SIG-M5 (cell line): ENCODE results near the gene PHTF1.

Experiments
- DNase-seq: peaks from one replicate; lab custom pipeline; 2025; lab: John Stamatoyannopoulos, UW

Gene PHTF1

DNA sequence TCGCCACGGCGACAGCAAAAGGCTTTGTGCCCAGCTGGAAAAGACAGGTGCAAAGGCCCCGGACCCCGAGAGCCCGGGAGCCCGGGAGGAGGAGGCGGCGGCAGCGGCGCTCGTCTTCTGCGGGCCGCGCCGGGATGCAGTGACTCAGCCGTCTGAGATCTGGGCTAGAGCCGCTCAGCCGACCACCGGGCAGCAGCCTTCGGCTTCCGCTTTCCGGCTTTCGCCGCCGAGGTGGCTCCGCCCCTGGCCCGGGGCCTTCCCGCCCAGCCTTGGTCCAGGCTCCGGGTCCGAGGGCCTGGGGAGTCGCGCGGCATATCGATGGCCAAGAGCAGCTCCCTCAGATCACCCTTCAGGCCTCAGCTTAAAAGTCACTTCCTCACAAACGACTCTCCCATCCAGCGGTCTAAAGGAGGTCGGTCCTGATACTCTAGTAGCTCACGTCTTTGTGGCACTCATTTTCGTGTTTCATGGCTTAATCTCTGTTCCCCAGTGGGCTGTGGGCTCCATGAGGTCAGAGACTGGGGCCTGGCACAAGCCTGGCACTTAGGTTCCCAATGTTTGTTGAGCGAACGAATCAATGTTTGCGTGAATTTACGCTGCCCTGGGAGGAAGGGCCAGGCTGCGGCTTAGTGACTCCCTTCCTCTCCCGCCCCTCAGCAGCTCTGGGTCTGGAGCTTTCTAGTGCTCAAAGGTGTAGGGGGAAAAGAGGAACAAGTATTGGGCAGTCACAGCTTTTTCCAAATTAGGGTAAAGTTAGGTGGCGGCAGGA, at the start of gene PHTF1:
TSS of gene PHTF1 (minus strand) at position 154 of the 769 bp plus-strand sequence. CDS start 783 bp downstream, outside the sequence.
- DNase-seq, result no peak

DNA sequence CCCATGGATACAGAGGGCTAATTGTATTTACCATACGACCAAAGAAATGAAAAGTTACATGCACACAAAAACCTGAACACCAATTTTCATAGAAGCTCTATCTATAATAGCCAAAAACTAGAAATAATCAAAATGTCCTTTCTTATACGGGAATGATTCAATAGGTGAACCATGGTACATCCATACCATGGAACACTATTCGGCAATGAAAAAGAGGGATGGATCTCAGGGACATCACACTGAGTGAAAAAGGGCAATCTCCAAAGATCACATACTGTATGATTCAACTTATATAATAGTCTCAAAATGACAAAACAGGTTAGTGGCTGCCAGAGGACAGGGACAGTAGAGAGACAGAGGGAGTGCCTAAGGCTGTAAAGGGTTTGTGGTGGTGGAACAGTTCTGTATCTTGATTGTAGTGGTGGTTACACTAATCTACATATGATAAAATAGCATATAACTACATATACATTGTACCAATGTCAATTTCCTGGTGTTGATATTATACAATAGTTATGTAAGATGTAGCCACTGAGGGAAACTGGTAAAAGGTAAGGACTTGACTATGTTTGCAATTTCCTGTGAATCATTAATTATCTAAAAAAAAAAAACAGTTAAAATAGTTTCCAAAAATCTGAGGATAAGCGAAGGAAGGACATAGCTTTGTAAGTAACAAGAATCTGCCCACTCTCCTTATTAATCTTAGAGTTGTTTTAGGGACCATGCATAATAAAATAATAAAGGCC, 49.3 kb upstream of the PHTF1 start:
- no peak for DNase-seq

DNA sequence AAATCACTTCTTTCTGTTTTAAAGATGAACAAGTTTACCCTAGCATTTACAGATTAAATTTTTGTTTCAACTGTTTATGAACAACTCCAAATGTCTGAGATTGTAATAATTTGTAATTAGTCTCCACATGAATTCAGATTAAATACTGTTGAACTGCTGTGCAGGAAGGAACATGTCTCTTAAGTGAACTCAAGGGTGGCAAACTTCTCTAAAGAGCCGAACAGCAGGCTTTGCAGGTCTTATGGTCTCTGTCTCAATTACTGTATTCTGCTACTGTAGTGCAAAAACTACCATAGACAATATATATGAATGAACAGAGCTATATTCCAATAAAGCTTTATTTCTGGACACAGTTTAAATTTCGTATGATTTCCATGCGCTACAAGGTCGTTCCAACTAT, 46.4 kb upstream of the PHTF1 start:
- no peak for DNase-seq

DNA sequence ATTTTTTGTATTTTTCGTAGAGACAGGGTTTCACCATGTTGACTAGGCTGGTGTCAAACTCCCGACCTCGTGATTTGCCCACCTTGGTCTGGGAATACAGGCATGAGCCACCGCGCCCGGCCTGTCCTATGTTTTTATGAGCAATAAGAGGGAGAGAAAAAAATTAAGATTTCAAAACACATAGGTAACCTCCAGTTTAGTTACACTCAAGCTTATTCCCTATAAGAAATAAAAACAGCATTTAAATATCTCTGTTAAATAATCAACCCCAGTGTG, 45.9 kb upstream of the PHTF1 start:
- DNase-seq, result no peak

DNA sequence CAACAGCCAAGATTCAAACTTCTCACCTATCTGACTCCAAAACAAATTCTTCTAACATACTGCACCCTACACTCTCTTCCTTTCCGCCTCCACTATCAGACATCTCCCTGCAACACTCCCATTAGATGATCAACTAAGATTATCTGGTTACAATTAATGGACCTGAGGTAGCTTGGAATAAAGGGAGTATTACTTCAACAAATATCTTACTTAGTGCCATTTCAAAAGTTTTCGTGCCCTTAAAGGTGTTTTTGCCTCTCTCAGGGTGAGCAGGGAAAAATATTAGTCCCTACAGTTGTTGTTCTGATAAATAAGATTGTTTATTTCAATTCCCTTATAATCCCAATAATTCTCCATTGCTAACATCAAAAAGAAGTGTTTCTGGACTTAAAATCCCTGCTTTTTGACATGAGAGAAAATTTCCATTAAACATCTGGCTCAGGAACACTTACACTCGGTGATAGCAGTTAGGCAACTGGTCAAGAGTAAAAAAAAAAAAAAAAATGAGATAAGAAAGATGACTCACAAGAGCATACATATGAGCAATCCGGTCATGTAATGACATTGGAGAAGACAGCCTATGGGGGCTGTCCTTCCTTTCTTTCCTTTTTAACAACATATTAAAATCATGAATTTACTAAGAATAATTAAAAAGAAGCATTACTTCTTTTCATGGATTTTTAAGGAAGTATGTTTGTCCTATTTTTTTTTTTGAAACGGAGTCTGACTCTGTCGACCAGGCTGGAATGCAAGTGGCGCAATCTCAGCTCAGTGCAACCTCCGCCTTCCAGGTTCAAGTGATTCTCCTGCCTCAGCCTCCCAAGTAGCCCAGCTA, 45.4 kb upstream of the PHTF1 start:
- DNase-seq, result no peak

DNA sequence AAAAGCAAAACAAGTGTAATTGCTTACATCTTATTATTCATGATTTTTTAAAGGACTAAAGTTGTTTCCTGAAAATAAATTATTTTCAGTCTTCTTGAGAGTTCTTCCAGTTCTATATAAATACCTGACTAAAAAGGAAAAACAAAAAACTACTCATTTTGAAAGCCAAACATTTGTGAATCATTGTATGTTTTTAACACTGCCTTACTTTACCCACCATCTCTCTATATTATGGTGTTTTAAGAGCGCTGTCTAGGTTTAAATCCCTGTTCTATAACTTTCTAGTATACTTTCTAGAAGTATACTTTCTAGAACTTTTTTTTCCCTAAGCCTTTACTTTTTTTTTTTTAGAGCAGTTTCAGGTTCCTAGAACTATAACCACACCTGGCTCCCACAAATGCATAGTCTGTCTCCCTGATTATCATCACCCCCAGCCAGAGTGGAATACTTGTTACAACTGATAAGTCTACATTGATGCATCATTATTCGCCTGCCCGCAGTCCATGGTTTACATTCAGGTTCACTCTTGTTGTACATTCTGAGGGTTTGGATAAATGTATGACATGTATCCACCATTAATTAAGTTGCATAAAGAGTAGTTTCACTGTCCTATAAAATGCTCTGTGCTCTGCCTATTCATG, 43.2 kb upstream of the PHTF1 start:
- DNase-seq, result no peak

DNA sequence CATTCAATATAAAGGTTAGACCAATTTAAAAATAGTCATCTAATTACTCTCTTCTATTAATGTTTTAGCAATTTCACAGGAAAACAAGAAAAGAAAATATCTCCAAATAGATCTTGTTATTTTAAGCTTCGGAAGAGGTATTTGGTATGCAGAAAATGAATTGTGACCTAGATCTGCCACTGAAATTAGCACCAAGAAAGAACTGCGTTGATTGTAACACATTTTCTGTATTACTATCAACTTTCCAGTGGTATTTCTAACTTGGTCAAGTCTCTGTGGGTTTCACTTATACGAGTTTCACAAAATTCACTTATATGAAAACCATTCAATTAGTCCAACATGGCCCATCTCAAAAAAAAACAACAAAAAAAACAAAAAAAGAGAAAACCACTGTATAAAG, 41.2 kb upstream of the PHTF1 start:
- no peak for DNase-seq

DNA sequence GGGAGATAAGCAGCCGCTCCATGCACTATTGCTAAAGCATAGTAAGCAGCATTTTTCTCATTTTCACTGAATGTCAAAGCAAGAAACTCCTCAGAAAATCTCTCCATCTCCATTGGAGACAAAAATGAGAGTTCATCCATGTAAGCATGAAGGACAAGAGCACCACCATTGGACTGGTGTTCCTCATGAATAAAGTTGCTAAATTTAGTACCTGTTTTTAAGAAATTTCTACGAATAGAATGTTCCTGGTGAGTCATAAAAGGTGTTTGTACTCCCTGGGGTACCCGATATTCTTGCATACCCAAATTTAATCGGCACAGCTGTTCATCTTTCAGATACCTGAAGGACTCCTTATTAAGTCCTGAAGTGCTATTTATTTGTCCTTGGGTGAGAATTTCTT, 38.2 kb upstream of the PHTF1 start:
- no peak for DNase-seq

DNA sequence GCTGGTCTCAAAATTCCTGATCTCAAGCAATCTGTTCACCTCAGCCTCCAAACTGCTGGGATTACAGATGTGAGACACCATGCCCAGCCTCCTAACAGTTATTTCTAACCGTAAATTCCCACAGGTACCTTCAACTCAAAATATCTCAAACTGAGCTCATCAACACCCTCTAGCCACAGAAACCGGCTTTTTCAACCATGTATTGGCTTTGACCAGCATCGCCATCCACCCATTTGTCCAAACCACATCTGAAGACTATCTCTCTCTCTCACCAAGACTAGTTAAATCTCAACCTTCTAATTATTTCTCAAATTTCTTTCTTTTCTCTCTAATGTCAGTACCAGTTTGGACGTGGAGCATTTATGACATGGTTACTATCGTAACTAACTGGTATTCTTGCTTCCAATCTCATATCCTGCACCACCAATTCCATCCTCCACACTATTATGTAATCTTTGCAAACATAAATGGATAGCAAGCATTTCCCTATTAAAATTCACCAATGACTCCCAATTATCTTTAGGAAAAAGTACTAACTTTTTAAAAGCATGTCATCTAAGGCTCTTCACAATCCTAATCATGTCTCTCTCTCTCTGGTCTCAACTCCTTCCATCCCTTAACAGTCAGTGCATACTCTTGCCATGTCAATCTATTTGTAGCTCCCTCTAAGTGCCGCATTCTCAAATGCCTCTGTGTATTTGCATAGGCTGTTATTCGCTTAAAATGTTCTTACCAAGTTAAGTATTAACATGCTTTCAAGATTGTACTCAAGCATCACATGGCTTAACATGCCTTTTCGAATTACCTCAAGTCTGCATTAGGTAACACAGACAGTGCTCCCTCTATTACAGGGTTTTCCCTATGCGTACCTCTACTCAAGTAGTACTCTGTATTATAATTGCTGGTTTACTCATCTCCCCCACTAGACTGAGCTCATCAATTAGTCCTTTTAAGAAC, 34.9 kb upstream of the PHTF1 start:
- DNase-seq, result no peak

DNA sequence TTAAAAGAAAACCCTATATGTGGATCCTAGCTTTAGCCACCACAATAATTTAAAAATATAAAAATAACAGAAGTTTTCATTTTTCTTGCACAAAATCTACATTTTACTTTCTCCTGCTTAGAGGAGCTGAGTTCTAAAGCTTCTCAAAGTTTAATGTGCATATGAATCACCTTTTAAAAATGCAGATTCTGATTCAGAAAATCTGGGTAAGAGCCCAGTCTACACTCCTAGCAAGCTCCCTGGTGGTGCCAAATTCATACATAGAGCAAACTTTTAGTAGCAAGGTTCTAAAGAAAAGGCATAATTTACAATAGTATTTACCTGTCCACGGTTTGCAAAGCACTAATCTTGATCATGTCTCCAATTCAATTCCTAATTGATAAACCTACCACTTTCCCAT, 33.7 kb upstream of the PHTF1 start:
- no peak for DNase-seq

DNA sequence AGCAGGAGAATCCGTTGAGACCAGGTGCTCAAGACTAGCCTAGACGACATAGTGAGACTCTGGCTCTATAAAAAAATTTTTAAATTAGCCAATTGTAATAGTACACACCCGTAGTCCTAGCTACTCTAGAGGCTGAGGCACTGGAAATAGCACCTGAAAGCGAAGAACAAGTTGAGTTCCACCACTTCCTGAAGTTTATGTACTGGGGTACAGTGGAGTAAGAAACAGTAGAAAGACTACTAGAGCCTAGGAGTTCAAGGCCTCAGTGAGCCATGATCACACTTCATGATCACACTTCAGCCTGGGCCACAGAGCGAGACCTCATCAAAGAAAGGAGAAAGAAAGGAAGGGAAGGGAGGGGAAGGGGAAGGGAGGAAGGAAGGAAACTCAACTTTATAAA, 33.2 kb upstream of the PHTF1 start:
- no peak for DNase-seq

DNA sequence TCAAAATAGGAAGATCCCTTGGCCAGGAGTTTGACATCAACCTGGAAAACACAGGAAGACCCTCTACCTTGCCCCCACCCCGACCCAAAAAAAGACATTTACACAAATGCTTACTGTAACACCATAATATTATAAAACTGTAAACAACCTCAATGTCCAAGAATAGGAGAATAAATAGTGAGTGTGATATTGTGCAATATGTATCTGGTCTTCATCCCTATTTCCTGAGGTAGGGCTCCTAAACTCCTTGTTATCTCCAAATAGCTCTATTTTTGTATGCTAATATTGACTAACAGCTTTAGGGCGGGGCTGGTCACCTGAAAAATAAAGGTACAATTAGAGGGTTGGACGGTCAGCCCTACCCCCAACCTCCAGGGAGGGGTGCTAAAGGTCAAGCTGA, 29.5 kb upstream of the PHTF1 start:
- no peak for DNase-seq

DNA sequence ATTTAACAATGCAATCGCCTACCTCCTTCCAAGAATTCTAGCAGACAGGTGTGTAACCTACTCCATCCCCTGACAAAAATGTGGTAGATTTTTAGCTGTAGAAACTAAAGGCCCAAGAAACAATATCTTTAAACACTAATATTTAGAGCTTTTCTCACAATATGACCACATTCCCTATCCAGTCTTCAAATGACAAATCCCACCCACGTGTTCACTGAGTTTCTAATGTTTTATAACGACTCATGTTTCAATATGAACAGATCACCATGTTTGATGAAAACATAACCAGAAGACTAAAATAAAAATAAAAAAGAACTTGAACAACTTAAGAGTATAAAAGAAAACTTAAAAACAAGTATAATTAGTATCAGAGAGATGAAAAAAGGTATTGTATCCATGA, 28.4 kb upstream of the PHTF1 start:
- DNase-seq, result no peak

DNA sequence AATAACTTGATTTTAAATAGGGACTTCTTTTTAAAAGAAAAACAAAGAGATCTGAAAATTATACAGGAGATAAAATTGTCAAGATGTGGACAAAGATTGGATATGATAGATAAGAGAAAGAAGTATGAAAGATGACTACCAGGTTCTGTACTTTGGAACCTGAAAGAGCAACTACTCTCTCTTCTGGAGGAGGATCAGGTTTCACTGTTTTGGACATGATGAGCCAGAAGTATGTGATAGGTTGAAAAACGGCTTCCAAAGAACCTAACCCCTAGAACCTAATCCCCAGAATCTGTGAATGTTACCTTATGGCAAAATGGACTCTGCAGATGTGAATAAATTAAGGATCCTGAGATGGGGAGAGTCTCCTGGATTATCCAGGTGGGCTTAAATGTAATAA, 26.8 kb upstream of the PHTF1 start:
- DNase-seq, result no peak

DNA sequence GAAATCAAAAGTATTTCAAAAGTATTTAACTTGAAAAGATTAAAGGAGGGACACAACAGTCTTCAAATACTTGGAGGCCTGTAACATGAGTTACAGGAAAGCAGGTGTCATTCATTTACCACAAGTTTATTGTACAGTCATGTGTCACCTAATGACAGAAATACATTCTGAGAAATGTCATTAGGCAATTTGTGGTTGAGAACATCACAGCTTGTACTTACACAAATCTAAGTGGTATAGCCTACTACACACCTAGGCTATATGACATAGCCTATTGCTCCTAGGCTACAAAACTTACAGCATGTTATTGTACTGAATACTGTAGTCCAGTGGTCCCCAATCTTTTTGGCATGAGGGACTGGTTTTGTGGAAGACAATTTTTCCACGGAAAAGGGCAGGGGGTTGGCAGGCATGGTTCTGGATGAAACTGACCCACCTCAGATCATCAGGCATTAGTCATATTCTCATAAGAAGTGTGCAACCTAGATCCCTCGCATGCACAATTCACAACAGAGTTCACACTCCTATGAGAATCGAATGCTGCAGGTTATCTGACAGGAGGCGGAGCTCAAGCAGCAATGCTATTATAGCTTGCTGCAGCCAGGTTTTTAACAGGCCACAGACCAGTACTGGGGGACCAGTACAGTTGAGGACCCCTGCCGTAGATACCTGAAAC, 25.0 kb upstream of the PHTF1 start:
- no peak for DNase-seq

DNA sequence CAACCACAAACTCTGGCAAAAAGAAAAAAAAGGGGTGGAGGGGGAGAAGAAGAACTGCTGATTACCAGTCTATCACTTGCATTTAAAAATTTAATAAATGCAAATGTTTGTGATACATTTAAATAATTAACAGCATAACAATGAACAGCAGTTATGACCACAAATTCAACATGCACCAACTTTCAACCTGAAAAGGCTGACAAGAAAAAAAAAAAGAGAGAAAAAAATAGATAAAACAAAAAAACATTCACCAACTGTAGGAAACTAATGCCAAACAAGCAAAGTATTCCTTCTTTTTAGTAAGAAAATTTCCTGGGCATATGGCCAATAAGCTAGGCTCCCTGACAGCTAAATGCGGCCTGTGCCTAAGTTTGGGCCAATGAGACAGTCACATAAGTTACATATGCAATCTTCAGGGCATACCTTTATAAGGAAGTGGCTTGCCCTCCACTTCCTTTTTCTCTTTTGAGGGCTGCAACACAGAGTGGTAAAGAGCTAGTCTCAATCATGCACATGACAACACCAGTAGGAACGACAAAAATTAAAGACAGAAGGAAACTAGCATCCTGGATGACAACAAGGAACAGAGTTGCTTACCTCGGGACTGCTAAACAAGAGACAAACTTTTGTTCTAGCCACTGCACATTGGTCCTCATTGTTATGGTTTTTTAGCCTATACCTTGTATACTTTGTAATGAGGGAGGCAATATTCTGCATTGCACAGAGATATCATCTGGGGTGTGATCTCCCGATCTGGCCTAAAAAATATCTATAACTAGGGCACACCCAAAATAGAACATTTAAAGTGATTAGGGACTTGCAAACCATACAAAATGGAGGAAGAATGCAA, 24.2 kb upstream of the PHTF1 start:
- DNase-seq, result peak; percentile 69

DNA sequence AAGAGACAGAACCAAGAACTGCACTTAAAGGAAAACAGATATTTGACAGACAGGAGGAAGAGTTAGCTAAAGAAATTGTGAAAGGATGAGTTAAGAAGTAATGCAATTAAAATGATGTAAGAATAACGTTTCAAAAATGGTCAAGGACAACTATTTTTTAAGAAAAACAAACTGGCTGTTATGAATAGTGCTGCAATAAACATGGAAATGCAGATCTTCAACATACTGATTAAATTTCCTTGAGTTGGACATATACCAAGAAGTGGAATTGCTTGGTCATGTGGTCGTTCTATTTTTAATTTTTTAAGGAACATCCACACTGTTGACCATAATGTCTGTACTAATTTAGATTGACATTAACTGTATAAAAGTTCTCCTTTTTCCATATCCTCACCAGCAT, 23.1 kb upstream of the PHTF1 start:
- DNase-seq, result no peak

DNA sequence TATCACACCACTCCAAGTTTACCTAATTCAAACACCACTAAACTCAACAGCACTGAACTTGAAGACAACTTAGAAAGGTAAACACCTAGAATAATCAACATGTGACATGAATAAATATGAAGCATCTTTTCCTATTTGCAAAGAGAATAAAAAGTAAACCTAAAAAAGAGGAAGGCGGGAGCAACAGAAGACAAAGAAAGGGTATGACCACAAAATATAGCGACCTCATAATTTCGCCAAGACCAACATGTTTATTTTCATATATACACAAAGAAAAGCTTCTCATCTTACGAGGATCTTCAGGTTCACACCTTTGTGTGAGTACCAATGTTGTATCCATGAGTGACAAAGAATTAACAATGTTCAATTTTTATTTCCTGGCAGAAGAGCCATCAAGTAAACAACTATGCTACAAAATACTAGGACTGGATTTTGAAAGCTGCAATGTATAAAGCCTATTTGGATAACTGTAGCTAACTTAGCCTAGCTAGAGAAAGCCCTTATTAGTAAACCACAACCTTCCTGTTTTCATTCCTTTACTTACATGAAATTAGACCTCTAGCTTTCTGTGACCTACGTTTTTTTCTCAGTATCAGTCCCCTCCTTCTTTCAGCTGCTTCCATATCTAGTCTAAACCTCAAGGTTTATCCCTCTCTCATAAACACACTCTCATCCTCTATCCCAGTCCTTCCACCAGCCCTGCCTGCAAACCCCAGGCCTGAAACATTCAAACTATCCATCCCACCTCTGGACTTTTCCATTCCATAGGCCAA, 21.3 kb upstream of the PHTF1 start:
- no peak for DNase-seq

DNA sequence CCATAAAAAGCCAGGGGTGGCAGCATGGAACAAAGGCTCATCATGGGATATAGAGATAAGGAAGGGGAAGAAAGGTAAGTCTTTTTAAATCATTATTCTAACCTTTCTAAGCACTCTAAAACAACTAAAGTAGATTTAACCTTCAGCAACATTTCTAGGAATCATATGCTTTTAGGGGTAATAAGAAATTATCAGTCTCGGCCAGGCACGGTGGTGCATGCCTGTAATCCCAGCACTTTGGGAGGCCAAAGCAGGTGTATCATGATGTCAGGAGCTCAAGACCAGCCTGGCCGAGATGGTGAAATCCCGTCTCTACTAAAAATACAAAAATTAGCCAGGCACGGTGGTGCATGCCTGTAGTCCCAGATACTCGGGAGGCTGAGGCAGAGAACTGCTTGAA, 20.3 kb upstream of the PHTF1 start:
- no peak for DNase-seq
